Activated naive CD8-positive, alpha-beta T cell treated with anti-CD3 and anti-CD28 coated beads for 36 hours (primary cell): ENCODE measurements around the gene EHBP1. TPM values are rescaled to one million over a fixed set of nuclear protein-coding genes. Genes with fewer than 3 reads are reported as not detected.

Source experiments
- DNase-seq: peaks from one replicate; pipeline ENCODE4 v3.0.0; 2021
- H3K27ac Mint-ChIP-seq: one replicate; pipeline ENCODE4 v1.8.0; 2022; ENCODE audit warnings: mild to moderate bottlenecking, moderate library complexity, mixed read lengths
- H3K27me3 Mint-ChIP-seq: one replicate; pipeline ENCODE4 v1.8.0; 2022; ENCODE audit warnings: mild to moderate bottlenecking, mixed read lengths
- H3K36me3 Mint-ChIP-seq: one replicate; pipeline ENCODE4 v1.8.0; 2021; ENCODE audit warnings: mild to moderate bottlenecking, mixed read lengths
- H3K4me1 Mint-ChIP-seq: one replicate; pipeline ENCODE4 v1.8.0; 2021; ENCODE audit warnings: mixed read lengths
- H3K4me3 Mint-ChIP-seq: one replicate; pipeline ENCODE4 v1.8.0; 2022; ENCODE audit warnings: mild to moderate bottlenecking, moderate library complexity, mixed read lengths
- H3K9me3 Mint-ChIP-seq: one replicate; pipeline ENCODE4 v1.8.0; 2022; ENCODE audit warnings: mixed read lengths
- total RNA-seq, 2 experiments: library from RNA; stranded (reverse); gene quantifications; one replicate each; pipeline ENCODE4 v1.2.3, GENCODE V29; 2021

EHBP1 gene
- total RNA-seq, 2 experiments from 2014 or later: 25.3 to 28.2 TPM

- Mint-ChIP-seq H3K36me3 (no peaks in the 10 kb centered on the region), H3K9me3 (peaks cover 3% of the 10 kb centered on the region), H3K4me1 (peaks cover 64% of the 10 kb centered on the region), H3K4me3 (peak overlapping the region; percentile 20), H3K27me3 (peaks cover 93% of the 10 kb centered on the region), H3K27ac (no peak overlapping the region)
- no peak for DNase-seq
These were observed 350.0 kb downstream of the EHBP1 start for GRCh38 chr2:63055226-63056106.

- H3K27ac Mint-ChIP-seq: no peak overlapping the region
- peaks cover 59% of the 10 kb centered on the region for H3K4me1 Mint-ChIP-seq
- H3K9me3 Mint-ChIP-seq: peaks cover 3% of the 10 kb centered on the region
- no peaks in the 10 kb centered on the region for H3K36me3 Mint-ChIP-seq
- peaks cover 95% of the 10 kb centered on the region for H3K27me3 Mint-ChIP-seq
- DNase-seq: no peak
- H3K4me3 Mint-ChIP-seq: peak overlapping the region; percentile 45
These were observed 350.9 kb downstream of the EHBP1 start for GRCh38 chr2:63056107-63057050.

GRCh38 chr2:63057249-63058143, 352.0 kb downstream of the EHBP1 start:
- H3K4me3 Mint-ChIP-seq: peak overlapping the region; percentile 72
- peaks cover 3% of the 10 kb centered on the region for H3K9me3 Mint-ChIP-seq
- H3K4me1 Mint-ChIP-seq: peaks cover 55% of the 10 kb centered on the region
- peaks cover 95% of the 10 kb centered on the region for H3K27me3 Mint-ChIP-seq
- no peak overlapping the region for H3K27ac Mint-ChIP-seq
- H3K36me3 Mint-ChIP-seq: no peaks in the 10 kb centered on the region
- no peak for DNase-seq

- peaks cover 3% of the 10 kb centered on the region for H3K9me3 Mint-ChIP-seq
- no peaks in the 10 kb centered on the region for H3K36me3 Mint-ChIP-seq
- H3K4me3 Mint-ChIP-seq: peak overlapping the region; percentile 72
- H3K4me1 Mint-ChIP-seq: peaks cover 49% of the 10 kb centered on the region
- H3K27me3 Mint-ChIP-seq: peaks cover 92% of the 10 kb centered on the region
- DNase-seq: no peak
- no peak overlapping the region for H3K27ac Mint-ChIP-seq
These were observed 352.8 kb downstream of the EHBP1 start for GRCh38 chr2:63058144-63058920.

GRCh38 chr2:63058921-63059792, 353.6 kb downstream of the EHBP1 start:
- H3K27ac Mint-ChIP-seq: no peak overlapping the region
- peaks cover 43% of the 10 kb centered on the region for H3K4me1 Mint-ChIP-seq
- peaks cover 3% of the 10 kb centered on the region for H3K9me3 Mint-ChIP-seq
- H3K36me3 Mint-ChIP-seq: no peaks in the 10 kb centered on the region
- H3K4me3 Mint-ChIP-seq: no peak overlapping the region
- peaks cover 91% of the 10 kb centered on the region for H3K27me3 Mint-ChIP-seq
- DNase-seq: no peak

- Mint-ChIP-seq H3K4me1 (peaks cover 36% of the 10 kb centered on the region), H3K36me3 (no peaks in the 10 kb centered on the region), H3K9me3 (peaks cover 3% of the 10 kb centered on the region), H3K4me3 (no peak overlapping the region), H3K27ac (no peak overlapping the region), H3K27me3 (peaks cover 88% of the 10 kb centered on the region)
- DNase-seq: no peak
These were observed 354.4 kb downstream of the EHBP1 start for GRCh38 chr2:63059793-63060471.

GRCh38 chr2:63060472-63060991, 355.0 kb downstream of the EHBP1 start:
- Mint-ChIP-seq H3K36me3 (no peaks in the 10 kb centered on the region), H3K9me3 (peaks cover 3% of the 10 kb centered on the region), H3K4me1 (peaks cover 30% of the 10 kb centered on the region), H3K4me3 (no peak overlapping the region), H3K27me3 (peaks cover 87% of the 10 kb centered on the region), H3K27ac (no peak overlapping the region)
- no peak for DNase-seq

- no peak overlapping the region for H3K27ac Mint-ChIP-seq
- peaks cover 5% of the 10 kb centered on the region for H3K4me1 Mint-ChIP-seq
- H3K27me3 Mint-ChIP-seq: peaks cover 79% of the 10 kb centered on the region
- H3K9me3 Mint-ChIP-seq: peaks cover 3% of the 10 kb centered on the region
- no peak overlapping the region for H3K4me3 Mint-ChIP-seq
- no peak for DNase-seq
- no peaks in the 10 kb centered on the region for H3K36me3 Mint-ChIP-seq
These were observed 358.7 kb downstream of the EHBP1 start for GRCh38 chr2:63064197-63064596.

GRCh38 chr2:63064661-63065060, 359.1 kb downstream of the EHBP1 start:
- peaks cover 78% of the 10 kb centered on the region for H3K27me3 Mint-ChIP-seq
- DNase-seq: no peak
- no peak overlapping the region for H3K4me3 Mint-ChIP-seq
- no peak overlapping the region for H3K27ac Mint-ChIP-seq
- H3K9me3 Mint-ChIP-seq: peaks cover 3% of the 10 kb centered on the region
- peaks cover 5% of the 10 kb centered on the region for H3K4me1 Mint-ChIP-seq
- no peaks in the 10 kb centered on the region for H3K36me3 Mint-ChIP-seq

GRCh38 chr2:63066265-63066664, 360.8 kb downstream of the EHBP1 start:
- Mint-ChIP-seq H3K27me3 (peaks cover 65% of the 10 kb centered on the region), H3K4me1 (no peaks in the 10 kb centered on the region), H3K27ac (no peak overlapping the region), H3K9me3 (no peaks in the 10 kb centered on the region), H3K36me3 (no peaks in the 10 kb centered on the region), H3K4me3 (no peak overlapping the region)
- DNase-seq: no peak

GRCh38 chr2:63066838-63067237, 361.3 kb downstream of the EHBP1 start:
- H3K36me3 Mint-ChIP-seq: no peaks in the 10 kb centered on the region
- H3K27ac Mint-ChIP-seq: no peak overlapping the region
- H3K9me3 Mint-ChIP-seq: no peaks in the 10 kb centered on the region
- H3K27me3 Mint-ChIP-seq: peaks cover 59% of the 10 kb centered on the region
- H3K4me1 Mint-ChIP-seq: no peaks in the 10 kb centered on the region
- no peak overlapping the region for H3K4me3 Mint-ChIP-seq
- no peak for DNase-seq

GRCh38 chr2:63071664-63072063, 366.2 kb downstream of the EHBP1 start:
- Mint-ChIP-seq H3K4me1 (no peaks in the 10 kb centered on the region), H3K27me3 (peaks cover 29% of the 10 kb centered on the region), H3K4me3 (no peak overlapping the region), H3K36me3 (no peaks in the 10 kb centered on the region), H3K9me3 (no peaks in the 10 kb centered on the region), H3K27ac (no peak overlapping the region)
- no peak for DNase-seq
